Measurements from ENCODE around the gene HOXD10.
A peak's percentile ranks its signal among the peaks of the same experiment; 100 is the strongest.

GRCh38 chr2:176161825-176162626 is 45.4 kb downstream of the HOXD10 start:
- TF ChIP-seq CTCF (IDR thresholded peaks at IDR 0.05) (no peak), EZH2 (IDR thresholded peaks at IDR 0.05) (peak; percentile 74)
